HG03521 (cell line): ENCODE results near the gene SACS.

Source experiments
- ATAC-seq: cut with Tn5 transposase; IDR thresholded peaks from one replicate; pipeline ENCODE4 v1.9.1; 2021; ENCODE audit warnings: mild to moderate bottlenecking, moderate library complexity; ENCODE audit not compliant: unreplicated experiment

The SACS gene, protein sequence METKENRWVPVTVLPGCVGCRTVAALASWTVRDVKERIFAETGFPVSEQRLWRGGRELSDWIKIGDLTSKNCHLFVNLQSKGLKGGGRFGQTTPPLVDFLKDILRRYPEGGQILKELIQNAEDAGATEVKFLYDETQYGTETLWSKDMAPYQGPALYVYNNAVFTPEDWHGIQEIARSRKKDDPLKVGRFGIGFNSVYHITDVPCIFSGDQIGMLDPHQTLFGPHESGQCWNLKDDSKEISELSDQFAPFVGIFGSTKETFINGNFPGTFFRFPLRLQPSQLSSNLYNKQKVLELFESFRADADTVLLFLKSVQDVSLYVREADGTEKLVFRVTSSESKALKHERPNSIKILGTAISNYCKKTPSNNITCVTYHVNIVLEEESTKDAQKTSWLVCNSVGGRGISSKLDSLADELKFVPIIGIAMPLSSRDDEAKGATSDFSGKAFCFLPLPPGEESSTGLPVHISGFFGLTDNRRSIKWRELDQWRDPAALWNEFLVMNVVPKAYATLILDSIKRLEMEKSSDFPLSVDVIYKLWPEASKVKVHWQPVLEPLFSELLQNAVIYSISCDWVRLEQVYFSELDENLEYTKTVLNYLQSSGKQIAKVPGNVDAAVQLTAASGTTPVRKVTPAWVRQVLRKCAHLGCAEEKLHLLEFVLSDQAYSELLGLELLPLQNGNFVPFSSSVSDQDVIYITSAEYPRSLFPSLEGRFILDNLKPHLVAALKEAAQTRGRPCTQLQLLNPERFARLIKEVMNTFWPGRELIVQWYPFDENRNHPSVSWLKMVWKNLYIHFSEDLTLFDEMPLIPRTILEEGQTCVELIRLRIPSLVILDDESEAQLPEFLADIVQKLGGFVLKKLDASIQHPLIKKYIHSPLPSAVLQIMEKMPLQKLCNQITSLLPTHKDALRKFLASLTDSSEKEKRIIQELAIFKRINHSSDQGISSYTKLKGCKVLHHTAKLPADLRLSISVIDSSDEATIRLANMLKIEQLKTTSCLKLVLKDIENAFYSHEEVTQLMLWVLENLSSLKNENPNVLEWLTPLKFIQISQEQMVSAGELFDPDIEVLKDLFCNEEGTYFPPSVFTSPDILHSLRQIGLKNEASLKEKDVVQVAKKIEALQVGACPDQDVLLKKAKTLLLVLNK (N-terminal part only)

DNA sequence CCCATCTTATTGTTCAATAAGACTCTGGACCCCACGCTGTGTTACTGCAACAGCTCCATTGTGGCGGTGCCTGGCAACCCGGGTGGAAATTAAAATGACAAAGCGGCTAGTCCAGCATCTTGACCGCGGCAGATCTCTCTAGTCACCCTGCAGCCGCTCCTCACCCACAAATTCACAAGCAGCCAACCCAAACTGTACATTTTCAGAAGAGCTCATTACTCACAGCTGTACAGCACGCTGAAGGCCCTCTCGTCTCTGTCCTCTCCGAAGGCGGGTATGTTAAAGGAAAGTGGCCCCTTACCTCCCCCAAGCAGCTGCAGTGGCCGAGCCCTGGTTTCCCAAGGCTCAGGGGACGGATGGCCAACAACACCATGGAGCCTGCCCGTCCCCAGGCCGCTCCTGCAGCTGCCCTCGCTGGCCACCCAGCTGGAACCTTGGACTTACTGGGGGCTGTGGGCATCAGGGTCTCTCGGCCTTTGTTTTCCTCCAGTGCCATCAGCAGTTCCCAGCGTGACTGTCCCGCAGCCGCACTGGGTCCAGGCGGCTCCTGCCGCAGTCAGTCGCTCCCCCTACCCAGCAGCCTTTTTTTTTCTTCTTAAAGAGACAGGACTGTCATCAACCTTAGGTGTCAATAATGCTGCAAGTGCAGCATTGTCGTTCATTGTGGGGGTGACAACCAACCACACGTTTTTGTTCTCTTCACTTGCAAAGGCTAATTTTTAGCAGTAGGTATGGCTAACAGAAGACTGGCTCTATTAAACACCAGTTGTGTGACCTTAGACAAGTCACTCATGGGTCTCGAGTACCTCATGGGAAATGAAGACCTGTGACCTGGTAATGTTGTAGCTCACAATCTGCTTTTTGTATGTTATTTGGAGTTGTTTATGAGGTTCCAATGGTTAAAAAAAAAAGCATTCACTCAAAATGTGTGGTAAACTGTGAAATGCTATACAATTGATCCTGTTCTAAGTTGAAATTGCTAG lies at the start of gene SACS:
Gene SACS, minus strand, starts transcription at position 532 of the 983 bp plus-strand sequence. CDS start 22,463 bp downstream, outside the sequence.
- no peak for ATAC-seq

- ATAC-seq, result no peak
These were observed 46.8 kb upstream of the SACS start for GRCh38 chr13:23480324-23480723.

GRCh38 chr13:23477101-23477500 lies 43.6 kb upstream of the SACS start:
- ATAC-seq, result no peak

DNA sequence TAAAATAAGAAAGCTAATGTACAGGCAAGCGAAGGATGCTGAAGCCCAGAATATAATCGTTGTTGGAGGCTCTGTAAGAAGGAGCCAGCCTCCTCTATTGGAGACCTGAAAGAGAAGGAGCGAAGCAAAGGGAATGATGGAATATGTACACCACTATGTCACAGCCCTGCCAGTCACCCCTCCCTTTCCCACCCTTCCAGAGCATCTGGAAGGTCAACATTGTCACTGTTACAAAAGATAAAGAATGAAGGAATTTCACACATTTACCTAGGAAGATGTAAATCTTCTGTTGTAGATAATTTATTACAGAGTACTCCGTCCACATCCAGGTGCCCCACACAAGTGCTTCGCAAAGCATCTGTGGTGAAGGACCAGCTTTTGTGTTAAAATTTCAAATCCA lies 39.7 kb upstream of the SACS start:
- no peak for ATAC-seq

- no peak for ATAC-seq
These were observed 38.7 kb upstream of the SACS start for GRCh38 chr13:23472189-23472588.

DNA sequence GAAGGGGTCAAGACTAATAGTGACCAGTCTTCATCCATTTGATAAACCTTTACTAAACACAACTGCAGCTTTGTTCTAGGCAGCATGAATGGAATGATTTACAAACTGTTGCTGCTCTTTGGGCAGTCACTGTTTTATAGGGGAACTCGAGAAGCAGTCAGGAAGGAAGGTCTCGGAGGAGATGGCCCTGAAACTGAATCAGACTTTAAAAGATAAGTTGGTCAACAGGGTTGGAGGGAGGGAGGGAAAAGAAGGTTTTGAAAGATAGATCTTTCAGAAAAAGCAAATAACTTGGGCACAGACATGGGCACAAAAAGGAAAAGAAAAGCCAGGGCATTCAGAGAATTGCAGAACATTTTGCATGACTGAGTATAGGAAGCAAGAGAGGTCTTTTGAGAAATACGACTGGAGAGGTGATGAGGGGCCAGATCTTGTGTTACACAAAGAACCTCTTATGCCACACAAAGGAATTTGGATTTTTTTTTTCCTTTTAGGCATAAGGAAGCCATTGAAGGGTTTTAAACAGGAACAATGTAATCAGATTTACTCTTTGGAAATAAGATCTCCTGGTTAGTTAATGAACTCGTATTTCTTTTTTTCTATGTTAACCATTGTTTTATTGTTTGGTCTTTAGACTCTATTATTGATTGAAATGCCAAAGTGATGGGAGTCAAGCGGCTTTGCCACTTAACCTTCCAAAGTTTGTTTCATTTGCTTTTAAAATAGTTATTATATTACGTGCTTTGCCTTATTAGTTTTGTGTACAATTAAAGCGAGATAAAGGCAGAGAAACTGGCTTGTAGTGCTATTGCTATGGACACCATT lies 37.5 kb upstream of the SACS start:
- no peak for ATAC-seq

- ATAC-seq, result no peak
These were observed 36.5 kb upstream of the SACS start for GRCh38 chr13:23469951-23470421.

DNA sequence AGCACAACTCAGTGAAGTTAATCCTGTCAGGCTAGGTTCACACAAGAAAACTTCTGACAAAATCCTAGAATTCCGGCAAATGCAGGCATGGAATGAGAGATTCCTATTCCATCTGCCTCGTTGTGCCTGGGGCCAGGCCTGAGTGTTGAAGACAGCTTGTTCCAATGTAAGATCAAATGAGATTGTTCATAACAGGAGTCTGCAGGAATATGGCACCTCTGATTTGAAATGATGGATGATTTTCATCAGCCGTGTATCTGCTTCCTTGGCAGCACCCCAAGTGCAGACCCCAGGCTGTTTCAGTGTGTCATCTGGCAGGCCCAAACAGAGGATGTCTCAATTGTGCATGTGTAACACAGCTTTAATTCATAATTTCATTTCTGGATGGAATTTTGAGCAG lies 35.3 kb upstream of the SACS start:
- no peak for ATAC-seq

DNA sequence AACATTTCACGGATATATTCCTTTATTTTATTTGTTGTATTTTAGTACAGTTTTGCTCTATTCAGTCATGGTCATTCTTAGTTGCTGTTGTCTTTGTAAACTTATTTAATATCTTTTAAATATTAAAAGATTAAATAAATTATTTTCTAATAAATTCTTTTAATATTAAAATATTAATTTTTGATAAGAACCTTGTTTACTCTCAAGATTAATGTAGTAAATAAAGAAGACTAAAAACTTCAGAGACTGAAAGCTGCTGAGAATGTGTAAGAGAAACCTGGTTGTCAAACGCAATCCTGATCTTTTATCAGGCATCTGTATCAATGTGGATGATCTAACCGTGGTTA lies 34.4 kb upstream of the SACS start:
- ATAC-seq, result no peak

DNA sequence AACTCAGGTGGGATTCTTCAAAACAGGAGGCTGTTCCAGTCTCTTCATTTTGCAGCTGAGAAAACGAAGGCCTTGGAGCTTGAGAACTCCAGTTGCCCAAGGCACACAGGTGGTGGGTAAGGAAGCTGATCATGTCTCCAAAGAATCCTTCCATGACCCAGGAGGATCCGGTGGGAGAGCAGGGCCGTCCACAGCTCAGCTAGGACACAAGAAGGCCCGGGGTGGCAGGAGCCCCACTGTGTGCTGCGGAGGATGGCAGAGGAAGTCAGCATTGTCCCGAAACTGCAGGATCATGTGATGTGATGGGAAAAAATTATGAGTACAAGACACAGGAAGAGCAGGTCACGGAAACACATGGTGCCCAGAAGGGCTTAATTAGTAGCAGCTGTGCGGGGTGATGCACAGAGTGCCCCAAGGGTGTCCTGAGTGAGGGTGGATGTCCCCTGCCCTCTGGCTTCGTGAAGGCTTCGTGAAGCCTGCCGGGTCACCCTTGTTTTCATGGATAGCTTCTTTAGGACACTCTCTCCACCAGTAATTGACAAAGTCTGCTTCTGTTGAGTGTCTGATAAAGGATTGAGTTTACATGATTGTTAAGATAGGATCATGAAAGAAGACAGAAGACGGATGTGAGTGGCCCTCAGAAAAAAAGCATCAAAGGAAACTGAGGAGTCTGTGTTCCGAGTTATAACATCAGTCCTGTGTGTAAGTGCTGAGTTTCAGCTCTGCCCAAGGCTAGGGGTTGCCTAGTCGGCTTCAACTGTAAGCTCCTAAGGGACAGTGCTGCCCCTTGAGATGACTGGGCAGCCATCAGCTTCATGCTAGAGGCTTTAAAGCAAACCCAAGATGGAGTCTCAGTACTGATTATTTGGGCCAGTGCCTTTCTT lies 33.8 kb upstream of the SACS start:
- ATAC-seq, result no peak

GRCh38 chr13:23466144-23467002 lies 32.9 kb upstream of the SACS start:
- ATAC-seq, result peak; percentile 83

- ATAC-seq, result no peak
These were observed 30.2 kb upstream of the SACS start for GRCh38 chr13:23463661-23464060.

GRCh38 chr13:23462815-23463559 lies 29.5 kb upstream of the SACS start:
- no peak for ATAC-seq

- ATAC-seq, result no peak
These were observed 28.0 kb upstream of the SACS start for GRCh38 chr13:23461544-23461943.

GRCh38 chr13:23460921-23461320 lies 27.4 kb upstream of the SACS start:
- ATAC-seq, result no peak

DNA sequence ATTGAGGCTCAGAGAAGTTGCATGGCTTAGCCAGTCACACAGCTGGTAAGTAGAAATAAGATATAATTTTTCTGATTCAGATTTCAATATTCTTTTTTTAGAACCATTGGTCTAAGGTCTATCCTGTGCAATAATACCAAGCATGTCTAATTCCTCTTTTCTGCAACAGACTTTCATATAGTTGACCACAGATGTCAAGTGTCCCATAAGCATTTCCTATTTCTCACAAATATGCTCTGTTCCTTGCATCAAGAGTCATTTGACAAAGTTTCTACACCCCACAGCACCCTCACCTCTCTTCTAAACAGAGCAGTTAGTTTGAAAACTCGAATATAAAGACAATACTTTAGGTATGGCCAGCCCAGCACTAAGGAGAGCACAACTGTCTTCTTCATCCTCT lies 26.8 kb upstream of the SACS start:
- peak; percentile 63 for ATAC-seq

DNA sequence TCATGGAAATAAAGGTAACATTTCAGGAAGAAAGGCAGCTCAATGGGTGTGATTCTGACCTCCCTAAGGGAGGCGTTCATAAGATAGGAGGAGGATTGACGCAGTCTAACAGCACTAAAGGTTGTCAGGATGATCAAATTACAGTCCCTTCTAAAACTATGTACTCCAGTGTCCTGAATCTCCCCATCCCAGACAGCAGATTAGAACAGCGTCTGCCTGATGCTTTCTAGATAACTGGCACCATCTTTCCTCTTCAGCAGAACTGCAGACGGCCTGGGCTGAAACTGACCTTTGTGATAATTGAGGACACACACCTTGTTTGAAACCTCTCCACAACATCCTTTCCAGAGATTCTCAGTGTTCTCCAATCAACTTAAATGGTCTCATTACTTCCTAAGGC lies 25.5 kb upstream of the SACS start:
- no peak for ATAC-seq
